Erythroblast (primary cell): ENCODE measurements around the gene CD164L2.

Experiments used
- GATA1 ChIP-seq: IDR thresholded peaks from 2 replicates; pipeline ENCODE4 v1.6.1; 2011; ENCODE audit warnings: low read depth, mild to moderate bottlenecking, control low read depth, low read length, moderate library complexity
- POLR2A ChIP-seq: IDR thresholded peaks from 2 replicates; pipeline ENCODE4 v1.6.1; 2011; ENCODE audit warnings: mild to moderate bottlenecking, low read length

GRCh38 chr1:27383661-27384060 lies 528 bp upstream of the CD164L2 start:
- TF ChIP-seq POLR2A: no peak
- no peak for TF ChIP-seq GATA1
